Natural killer cell (primary cell): ENCODE measurements around the gene GNL3. TPM values are rescaled to one million over a fixed set of nuclear protein-coding genes. Genes with fewer than 3 reads are reported as not detected.
A peak's percentile ranks its signal among the peaks of the same experiment; 100 is the strongest.

Source experiments
- ATAC-seq, 3 donors: fragments of 150-1000 bp in 2 of 3; fragments of 200-7000 bp in 1 of 3; cut with Tn5 transposase; 1 replicate in 1 of 3; 2 replicates in 2 of 3; pipeline ENCODE4 v1.10.0; 2021; ENCODE audit warnings: mild to moderate bottlenecking in 2 of 3, moderate library complexity in 2 of 3
- DNase-seq, 2 donors: peaks; one replicate each; pipeline versions ENCODE4 v3.0.0 to v3.0.0-alpha.2; 2013 to 2021; ENCODE audit warnings: mixed read lengths in 1 of 2
- H3K27ac ChIP-seq: one replicate; pipeline ENCODE4 v1.5.1; 2013; ENCODE audit warnings: mild to moderate bottlenecking, low read length
- H3K27me3 ChIP-seq: one replicate; pipeline ENCODE4 v1.6.1; 2013; ENCODE audit warnings: low read length; ENCODE audit not compliant: control insufficient read depth, insufficient read depth
- H3K36me3 ChIP-seq: one replicate; pipeline ENCODE4 v1.6.1; 2013; ENCODE audit warnings: low read length; ENCODE audit not compliant: control insufficient read depth, insufficient read depth
- H3K4me1 ChIP-seq: one replicate; pipeline ENCODE4 v1.6.1; 2013; ENCODE audit warnings: low read length; ENCODE audit not compliant: control insufficient read depth, insufficient read depth
- H3K4me3 ChIP-seq: one replicate; pipeline ENCODE4 v1.5.1; 2013; ENCODE audit warnings: low read length
- H3K9me3 ChIP-seq: one replicate; pipeline ENCODE4 v1.6.1; 2013; ENCODE audit warnings: low read length; ENCODE audit not compliant: control insufficient read depth, insufficient read depth
- H3K27ac Mint-ChIP-seq, 2 donors: one replicate each; pipeline ENCODE4 v1.8.0; 2022; ENCODE audit warnings: mild to moderate bottlenecking in 2 of 2, mixed read lengths in 2 of 2, moderate library complexity in 1 of 2
- H3K27me3 Mint-ChIP-seq, 2 donors: one replicate each; pipeline ENCODE4 v1.8.0; 2022; ENCODE audit warnings: low read depth in 2 of 2, mixed read lengths in 2 of 2
- H3K36me3 Mint-ChIP-seq: one replicate; pipeline ENCODE4 v1.8.0; 2022; ENCODE audit warnings: mixed read lengths
- H3K4me1 Mint-ChIP-seq, 2 donors: one replicate each; pipeline ENCODE4 v1.8.0; 2022; ENCODE audit warnings: mixed read lengths in 2 of 2
- H3K4me3 Mint-ChIP-seq: one replicate; pipeline ENCODE4 v1.8.0; 2022; ENCODE audit warnings: mild to moderate bottlenecking, moderate library complexity, mixed read lengths
- H3K9me3 Mint-ChIP-seq, 2 donors: one replicate each; pipeline ENCODE4 v1.8.0; 2022; ENCODE audit warnings: mixed read lengths in 2 of 2
- whole genome bisulfite sequencing: methylation state at CpG from one replicate; pipeline ENCODE4 v1.1.7; 2013; ENCODE audit warnings: missing lambda C conversion rate; ENCODE audit not compliant: insufficient coverage; 5-methylcytosine and 5-hydroxymethylcytosine counted together
- intact Hi-C: fragments of 100-400 bp; cut with micrococcal nuclease; formaldehyde crosslinking; loops from one replicate; pipeline ENCODE4 v1.14.2; 2022
- total RNA-seq, 4 donors: library from RNA; stranded (reverse); fragments of 120-200 nt in 1 of 4; gene quantifications; one replicate each; pipeline versions ENCODE4 v1.2.3 to v1.2.4, GENCODE V29; 2013 to 2022
- TF ChIP-seq, protein P1 (sequence below): fragments of 200-600 bp; IDR thresholded peaks from one replicate; pipeline ENCODE4 v1.8.0; 2022; ENCODE audit warnings: antibody characterized with exemption

The GNL3 gene
- total RNA-seq, 3 donors from 2014 or later (not counting 1 experiment from before 2014, with no cell fraction given) = 70.7 to 81.1 (median 70.9) TPM

DNA sequence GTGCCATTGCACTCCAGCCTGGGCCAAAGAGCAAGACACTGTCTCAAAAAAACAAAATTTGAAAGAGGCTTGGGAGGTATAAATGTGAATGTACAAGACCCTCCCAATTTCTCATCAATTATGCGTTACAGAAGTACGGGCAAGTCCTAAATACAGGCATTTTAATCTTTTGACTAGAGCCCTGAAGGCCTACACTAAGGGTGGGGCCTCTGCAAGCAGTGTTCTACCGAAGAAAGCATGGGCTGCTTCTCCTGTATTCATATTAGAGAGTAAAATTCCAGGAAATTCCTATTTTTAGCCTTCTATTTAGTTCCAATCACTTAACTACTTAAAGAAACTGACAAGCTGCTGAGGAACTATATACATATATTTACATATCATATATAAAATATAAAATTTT lies 25.8 kb upstream of the GNL3 start:
- Mint-ChIP-seq H3K4me3 (no peak overlapping the region), H3K27ac (no peak overlapping the region), H3K36me3 (peaks cover 20% of the 10 kb centered on the region), H3K9me3 (no peaks in the 10 kb centered on the region), H3K4me1 (peaks cover 5 to 7% of the 10 kb centered on the region in 2 donors), H3K27me3 (no peaks in the 10 kb centered on the region)
- Histone ChIP-seq H3K4me3 (no peak overlapping the region), H3K4me1 (no peaks in the 10 kb centered on the region), H3K27me3 (no peaks in the 10 kb centered on the region), H3K9me3 (no peaks in the 10 kb centered on the region), H3K27ac (no peak overlapping the region), H3K36me3 (peaks cover 63% of the 10 kb centered on the region)
- DNase-seq = no peak
- 79% methylated on average over 3 of the region's 3 CpGs for WGBS
- ATAC-seq = no peak
- intact Hi-C loops = no loop called here
- TF ChIP-seq, protein P1, sequence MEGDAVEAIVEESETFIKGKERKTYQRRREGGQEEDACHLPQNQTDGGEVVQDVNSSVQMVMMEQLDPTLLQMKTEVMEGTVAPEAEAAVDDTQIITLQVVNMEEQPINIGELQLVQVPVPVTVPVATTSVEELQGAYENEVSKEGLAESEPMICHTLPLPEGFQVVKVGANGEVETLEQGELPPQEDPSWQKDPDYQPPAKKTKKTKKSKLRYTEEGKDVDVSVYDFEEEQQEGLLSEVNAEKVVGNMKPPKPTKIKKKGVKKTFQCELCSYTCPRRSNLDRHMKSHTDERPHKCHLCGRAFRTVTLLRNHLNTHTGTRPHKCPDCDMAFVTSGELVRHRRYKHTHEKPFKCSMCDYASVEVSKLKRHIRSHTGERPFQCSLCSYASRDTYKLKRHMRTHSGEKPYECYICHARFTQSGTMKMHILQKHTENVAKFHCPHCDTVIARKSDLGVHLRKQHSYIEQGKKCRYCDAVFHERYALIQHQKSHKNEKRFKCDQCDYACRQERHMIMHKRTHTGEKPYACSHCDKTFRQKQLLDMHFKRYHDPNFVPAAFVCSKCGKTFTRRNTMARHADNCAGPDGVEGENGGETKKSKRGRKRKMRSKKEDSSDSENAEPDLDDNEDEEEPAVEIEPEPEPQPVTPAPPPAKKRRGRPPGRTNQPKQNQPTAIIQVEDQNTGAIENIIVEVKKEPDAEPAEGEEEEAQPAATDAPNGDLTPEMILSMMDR = no peak

DNA sequence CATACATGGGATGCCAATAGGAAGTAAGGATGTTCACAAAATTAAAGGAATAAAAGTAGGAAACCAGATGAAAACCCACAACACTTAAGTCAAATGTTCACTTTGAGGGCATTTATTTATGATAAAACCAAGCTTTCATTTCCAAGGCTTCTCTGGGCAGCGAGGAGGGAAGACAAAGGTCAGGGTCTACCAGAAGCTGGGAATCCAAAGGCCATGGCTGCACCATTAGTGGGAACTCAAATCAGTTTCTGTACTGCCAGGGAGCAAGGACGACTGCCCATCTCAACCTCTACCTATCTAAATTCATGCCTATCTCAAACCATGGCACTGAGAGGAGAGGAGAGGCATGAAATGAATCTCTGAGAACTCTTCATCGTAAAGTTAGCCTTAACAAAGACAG lies 22.7 kb upstream of the GNL3 start:
- no peak for ATAC-seq
- peaks cover 13% of the 10 kb centered on the region for H3K36me3 Mint-ChIP-seq
- TF ChIP-seq, protein P1 = no peak
- H3K9me3 ChIP-seq = no peaks in the 10 kb centered on the region
- no peaks in the 10 kb centered on the region for H3K9me3 Mint-ChIP-seq
- intact Hi-C loops = no loop called here
- H3K4me1 Mint-ChIP-seq = peaks cover 0 to 7% of the 10 kb centered on the region in 2 donors
- no peaks in the 10 kb centered on the region for H3K27me3 Mint-ChIP-seq
- H3K36me3 ChIP-seq = peaks cover 53% of the 10 kb centered on the region
- H3K4me3 Mint-ChIP-seq = no peak overlapping the region
- no peak overlapping the region for H3K4me3 ChIP-seq
- no peak overlapping the region for H3K27ac ChIP-seq
- 75% methylated on average over 2 of the region's 3 CpGs for WGBS
- DNase-seq = no peak
- H3K4me1 ChIP-seq = no peaks in the 10 kb centered on the region
- H3K27ac Mint-ChIP-seq = peak overlapping the region in 1 of 2 donors; percentile 21
- no peaks in the 10 kb centered on the region for H3K27me3 ChIP-seq

DNA sequence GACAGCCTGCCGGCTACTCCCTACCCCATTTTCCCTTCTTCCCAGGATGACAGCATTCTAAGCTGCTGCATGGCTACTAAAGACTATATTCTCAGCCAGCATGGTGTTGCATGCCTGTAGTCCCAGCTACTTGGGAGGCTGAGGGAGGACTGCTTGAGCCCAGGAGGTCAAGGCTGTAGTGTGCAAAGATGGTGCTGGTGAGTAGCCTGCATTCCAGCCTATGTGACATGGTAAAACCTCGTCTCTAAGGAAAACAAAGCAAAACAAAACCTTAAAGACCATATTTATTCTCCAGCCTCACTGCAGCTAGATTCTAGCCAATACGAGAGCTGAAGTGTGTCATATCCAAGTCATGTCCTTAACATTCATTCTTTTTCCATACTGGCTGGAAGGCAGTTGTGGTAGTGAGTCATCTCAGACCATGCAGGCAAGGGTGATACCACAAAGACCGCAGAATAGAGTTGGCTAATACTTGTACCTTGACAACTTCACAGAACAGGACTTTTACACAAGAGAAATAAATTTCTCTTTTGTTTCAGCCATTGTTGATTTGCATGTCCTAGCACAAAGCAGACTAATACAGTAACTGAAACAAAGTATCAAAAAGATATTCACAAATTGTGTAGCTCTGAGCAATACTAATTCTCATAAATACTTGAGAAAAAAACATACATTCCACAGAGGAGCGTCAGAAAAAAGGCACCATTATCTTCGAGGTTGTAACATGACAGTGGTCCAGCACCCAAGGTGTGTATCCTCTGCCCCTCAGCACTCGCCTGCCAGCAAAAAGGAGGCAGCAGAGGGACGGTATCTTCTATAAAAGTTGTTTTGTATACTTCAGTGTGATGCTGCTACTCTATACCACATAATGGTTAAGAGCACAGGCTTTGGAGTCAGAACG lies 15.0 kb upstream of the GNL3 start:
- no peaks in the 10 kb centered on the region for H3K9me3 ChIP-seq
- Mint-ChIP-seq H3K27me3 (no peaks in the 10 kb centered on the region), H3K4me3 (no peak overlapping the region), H3K36me3 (no peaks in the 10 kb centered on the region), H3K4me1 (peaks cover 28 to 40% of the 10 kb centered on the region in 2 donors), H3K9me3 (no peaks in the 10 kb centered on the region), H3K27ac (peak overlapping the region; percentile 67 to 72)
- TF ChIP-seq, protein P1 = no peak
- WGBS = 73% methylated on average over 8 of the region's 9 CpGs
- intact Hi-C loops = no loop called here
- no peaks in the 10 kb centered on the region for H3K27me3 ChIP-seq
- ATAC-seq (peak; percentile 57 to 66 (median 59)), DNase-seq (peak in 1 of 2 donors; percentile 57)
- no peak overlapping the region for H3K27ac ChIP-seq
- H3K4me1 ChIP-seq = peaks cover 9% of the 10 kb centered on the region
- peaks cover 45% of the 10 kb centered on the region for H3K36me3 ChIP-seq
- no peak overlapping the region for H3K4me3 ChIP-seq
